GM12872 (cell line): ENCODE data around the gene IGLL5.

Experiments
- TF ChIP-seq, protein P1 (sequence below): IDR thresholded peaks from 3 replicates; pipeline ENCODE4 v1.5.1; 2011; ENCODE audit warnings: low read depth, mild to moderate bottlenecking, low read length, moderate library complexity; ENCODE audit not compliant: insufficient read depth

IGLL5 gene

DNA sequence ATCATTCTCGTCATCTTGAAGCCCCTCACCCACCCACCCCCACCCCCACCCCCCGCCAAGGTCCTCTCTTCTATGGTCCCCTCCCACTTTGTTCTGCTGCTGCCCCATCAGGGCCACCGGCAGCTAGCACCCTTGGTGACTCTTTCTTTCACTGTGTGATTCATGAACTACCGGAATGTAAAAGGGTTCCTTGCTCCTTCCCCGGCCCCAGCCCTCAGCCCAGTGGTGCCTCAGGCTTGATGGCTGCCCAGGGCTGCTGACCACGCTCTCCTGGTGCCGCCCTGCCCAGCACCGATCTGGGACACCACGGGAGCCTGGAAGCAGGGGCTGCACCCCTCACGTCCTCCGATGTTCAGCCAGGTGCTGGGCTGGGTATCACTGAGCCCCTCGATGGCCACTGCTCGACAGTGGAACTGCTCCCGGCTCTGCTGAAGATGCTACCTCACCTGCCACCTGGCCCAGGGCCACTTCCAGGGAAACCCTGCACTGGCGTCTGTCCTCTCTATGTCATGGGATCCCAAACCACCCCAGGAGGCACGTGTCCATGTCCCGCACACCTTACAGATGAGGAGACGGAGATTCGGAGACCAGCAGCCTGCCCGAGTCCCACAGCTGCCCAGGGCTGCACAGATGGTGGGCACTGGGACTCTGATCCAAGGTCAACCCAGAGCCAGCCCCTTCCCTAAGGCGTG, 39.7 kb downstream of the IGLL5 start:
- TF ChIP-seq, protein P1, sequence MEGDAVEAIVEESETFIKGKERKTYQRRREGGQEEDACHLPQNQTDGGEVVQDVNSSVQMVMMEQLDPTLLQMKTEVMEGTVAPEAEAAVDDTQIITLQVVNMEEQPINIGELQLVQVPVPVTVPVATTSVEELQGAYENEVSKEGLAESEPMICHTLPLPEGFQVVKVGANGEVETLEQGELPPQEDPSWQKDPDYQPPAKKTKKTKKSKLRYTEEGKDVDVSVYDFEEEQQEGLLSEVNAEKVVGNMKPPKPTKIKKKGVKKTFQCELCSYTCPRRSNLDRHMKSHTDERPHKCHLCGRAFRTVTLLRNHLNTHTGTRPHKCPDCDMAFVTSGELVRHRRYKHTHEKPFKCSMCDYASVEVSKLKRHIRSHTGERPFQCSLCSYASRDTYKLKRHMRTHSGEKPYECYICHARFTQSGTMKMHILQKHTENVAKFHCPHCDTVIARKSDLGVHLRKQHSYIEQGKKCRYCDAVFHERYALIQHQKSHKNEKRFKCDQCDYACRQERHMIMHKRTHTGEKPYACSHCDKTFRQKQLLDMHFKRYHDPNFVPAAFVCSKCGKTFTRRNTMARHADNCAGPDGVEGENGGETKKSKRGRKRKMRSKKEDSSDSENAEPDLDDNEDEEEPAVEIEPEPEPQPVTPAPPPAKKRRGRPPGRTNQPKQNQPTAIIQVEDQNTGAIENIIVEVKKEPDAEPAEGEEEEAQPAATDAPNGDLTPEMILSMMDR: no peak

DNA sequence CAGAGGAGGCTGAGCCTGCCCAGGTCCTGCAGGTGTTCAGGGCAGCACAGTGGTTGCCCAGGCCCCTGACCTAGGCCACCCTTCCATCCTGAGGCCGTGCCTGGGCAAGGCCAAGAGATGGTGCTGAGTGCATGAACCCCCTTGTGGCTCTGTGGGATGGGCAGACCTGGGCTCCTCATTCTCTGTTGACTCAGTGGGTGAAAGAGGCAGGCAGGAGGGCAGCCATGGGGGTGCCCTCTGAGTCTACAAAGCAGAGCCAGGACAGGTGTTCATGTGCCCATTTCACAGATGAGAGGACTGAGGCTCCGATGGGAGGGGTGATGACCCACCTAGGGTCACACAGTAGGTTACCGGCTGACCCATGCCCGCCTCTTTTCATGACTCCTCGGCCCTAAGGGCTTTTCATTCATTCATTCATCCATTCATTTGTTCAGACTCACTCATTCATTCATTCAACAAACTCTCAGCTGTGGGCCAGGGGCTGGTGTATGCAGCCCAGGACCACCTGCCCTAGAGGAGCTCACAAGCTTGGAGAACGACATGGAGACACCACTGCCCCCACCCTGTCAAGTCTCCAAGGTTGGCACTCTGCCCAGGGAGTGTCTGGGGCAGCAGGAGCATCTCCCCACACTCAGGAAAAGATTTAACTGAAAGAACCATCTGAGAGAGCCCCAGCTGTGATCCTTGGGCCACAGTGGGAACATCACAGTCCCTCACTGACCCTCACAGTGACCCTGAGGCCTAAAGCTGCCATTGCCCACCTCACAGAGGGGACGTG, 40.5 kb downstream of the IGLL5 start:
- TF ChIP-seq, protein P1: no peak

DNA sequence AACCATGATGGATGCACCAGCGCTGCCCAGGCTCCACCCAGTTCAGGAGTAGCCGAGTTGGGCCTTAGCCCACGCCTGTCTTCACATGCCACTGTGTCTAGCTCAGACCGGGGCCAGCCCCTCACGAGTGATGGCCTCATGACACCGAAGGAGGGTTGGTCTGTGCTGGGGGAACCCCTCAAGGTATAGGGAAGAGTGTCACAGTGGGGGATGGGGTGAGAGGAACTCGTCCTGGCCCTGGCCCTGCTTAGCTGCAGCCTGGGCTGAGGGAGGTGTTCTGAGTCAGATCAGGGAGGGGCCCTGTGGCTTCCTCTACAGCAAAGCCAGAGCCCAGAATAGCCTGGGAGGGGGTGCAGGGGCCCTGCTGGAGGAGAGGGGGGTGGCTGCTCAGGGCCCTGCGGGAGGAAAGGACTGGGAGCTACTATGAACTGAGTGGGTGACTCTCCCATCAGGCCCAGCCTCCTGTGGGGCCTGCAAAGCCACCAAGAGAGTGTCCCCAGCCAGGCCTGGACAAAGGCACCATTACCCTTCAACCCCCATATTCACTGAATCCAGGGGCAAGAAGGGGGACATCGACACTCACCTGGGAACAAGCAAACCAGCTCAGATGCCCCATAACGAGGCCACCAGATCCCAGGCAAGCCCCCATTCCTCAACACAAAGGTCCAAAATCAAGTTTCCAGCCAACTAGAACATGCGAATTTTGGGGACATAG, 41.2 kb downstream of the IGLL5 start:
- TF ChIP-seq, protein P1: no peak

DNA sequence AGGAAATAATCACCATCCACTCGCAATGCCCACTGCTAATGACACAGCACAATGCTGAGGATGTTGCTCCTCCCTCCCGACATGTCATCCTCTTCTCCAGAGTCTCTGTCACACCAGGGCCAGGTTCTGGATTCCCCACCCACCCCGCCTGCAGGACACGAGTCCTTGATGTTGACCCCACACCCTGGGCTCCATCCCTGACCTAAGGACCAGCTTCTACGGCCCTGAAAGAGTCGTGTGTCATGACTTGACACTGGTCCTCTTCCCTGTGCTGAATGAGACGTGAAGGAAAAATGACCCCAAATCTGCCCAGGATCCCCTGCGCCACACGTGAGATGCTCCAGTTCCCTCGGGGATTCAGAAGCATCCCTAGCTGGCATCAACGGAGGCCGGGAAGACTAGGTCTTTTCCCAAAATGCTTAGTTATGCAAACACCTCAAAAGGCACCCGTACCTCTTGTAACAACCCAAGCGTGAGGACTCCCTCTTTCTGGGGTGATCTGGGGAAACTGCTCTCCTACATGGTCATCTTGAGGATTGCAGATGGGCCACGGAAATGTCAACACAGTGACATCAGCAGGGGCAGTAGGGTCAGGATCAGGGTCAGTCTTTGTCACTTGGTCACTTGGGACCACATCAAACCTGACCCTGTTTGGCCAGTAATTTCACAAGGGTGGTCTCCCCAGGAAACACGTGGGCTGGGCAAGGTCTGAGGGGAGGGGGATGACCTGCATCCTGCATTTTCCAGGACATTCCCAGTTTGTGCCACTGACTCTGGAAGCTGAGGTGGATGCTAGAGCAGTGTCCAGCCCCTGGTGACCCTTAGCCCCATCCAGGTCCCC, 42.0 kb downstream of the IGLL5 start:
- TF ChIP-seq, protein P1: no peak

DNA sequence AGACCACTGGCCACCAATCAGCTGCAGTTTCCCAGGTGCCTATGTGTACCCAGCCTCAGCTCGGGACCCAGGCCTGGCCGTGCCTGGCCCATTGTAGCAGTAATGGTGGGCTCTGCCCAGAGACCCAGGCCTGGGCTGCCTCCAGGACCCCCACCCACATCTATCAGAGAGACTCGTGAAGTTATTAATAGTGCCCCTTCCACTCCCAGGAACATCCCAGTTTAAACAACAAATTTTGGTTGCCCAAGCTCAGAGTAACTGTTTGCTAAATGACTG, 42.5 kb downstream of the IGLL5 start:
- TF ChIP-seq, protein P1: no peak

DNA sequence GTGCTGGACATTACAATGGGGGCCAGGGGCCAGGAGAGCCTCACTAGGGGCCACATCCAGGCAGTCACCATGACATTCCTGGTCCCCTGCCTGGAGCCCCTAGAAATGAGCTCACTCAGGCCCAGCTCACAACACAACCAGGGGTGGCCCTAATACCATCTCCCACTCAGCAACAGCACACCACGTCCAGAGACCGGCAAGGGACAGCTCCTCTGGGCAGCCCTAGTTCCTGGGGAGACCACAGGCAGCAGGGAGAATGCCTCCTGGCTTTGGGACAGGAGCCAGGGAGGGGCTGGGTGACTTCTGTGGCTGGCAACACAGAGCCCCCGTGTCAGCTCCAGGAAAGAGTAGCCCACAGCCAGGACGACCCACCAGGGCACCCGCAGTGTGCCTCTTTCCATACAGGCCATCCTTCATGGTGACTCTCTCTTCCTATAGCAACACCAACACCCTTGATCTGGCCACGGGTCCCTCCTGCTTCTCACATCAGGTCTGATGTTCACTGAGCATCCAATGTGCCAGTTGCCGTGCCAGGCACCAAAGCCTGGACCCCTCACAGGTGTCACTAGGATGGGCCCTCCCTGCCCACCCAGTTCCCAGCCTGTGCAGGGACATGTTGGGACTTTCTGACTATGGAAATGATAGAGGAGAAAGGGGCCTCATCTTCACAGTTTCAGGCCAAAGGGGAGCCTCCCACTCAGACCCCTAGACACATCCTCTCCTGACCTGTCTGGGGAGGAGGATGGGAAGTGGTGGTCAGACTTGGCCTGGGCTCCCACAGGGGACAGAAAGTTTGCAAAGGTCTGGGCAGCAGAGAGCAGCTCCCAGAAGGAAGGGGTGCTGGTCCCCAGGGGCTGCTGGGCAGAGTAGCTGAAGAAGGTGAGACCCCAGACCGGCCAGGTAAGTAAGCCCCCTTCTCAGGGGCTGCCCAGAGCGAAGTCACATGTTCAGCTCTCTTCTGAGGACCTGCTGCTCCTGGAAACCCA, 43.2 kb downstream of the IGLL5 start:
- TF ChIP-seq, protein P1: no peak
